ENCODE results near the gene MRPL48.

MRPL48 gene

DNA sequence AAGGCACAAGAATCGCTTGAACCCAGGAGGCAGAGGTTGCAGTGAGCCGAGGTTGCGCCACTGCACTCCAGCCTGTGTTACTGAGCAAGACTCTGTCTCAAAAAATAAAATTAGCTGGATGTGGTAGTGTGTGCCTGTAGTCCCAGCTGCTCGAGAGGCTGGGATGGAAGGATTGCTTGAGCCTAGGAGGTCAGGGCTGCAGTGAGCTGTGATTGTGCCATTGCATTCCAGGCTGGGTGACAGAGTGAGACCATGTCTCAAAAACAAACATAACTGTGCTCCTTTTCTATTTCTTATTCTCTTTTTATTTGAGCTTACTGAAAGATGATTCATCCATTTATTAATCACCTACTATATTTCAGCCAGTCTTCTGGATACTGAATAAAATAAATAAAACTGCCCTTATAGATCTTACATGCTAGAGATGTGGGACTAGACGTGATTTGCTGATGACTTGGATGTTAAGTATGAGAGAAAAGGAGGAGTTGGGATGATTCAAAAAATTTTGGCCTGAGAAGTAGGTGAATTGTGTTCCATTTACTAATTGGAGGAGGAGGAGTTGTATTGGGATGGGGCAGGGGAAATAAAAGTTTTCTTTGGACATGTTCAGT is 107.2 kb downstream of the MRPL48 start:
- DNase-seq = no peak

DNA sequence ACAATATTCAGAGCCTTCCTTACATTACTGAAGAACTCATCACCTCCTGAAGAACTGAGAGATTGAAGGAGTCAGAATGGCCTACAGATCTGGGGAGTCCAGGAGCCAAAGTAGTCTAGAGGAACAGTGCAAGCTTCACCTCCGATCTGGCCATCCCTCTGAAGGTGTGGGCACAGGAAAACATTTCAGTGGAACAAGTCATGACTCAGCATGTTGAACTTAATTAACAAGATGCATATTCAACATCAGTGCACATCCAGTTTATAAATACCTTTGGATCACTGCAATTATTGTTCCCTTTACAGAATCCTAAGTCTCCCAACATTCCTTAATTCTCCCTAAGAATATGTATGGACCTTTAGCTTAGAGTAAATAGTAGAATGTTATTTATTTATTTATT is 114.6 kb downstream of the MRPL48 start:
- no peak for DNase-seq

DNA sequence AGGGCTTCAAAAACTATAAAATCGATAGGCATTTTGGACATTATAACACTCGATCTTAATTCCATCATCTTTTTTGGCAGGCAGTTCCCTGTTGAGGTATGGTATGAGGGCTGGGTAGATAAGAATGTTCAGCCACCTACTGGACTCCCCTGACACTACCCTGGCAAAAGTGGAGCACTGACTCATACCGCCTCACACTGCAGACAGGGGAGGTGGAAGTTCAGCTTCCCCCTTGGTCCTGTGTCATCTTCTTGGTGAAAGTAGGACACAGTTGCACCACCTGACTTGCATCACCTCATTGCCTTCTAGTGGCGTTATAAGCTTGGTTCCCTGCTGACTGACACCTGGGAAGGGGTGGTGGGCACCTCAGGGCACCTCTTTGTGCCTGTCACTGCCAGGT is 119.5 kb downstream of the MRPL48 start:
- no peak for DNase-seq

- DNase-seq = no peak
Observed at GRCh38 chr11:73912026-73912425, 124.4 kb downstream of the MRPL48 start.

DNA sequence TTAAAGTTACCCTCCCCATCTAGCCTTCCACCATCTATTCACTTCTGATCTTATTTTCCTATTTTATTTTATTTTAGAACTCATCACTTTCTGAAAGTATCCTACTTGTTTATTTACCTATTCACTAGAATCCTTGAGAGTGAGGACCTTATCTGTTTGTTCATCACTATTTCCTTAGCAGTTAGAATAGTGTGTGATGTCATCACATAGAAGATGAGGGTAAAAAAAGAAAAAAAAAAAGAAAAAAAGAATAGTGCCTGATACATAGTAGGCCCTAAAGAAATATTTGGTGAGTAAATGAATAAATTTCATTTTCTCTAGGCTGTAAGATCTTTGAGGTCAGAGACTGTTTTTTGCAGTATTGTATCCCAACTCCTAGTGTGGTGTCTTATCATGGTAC is 125.8 kb downstream of the MRPL48 start:
- no peak for DNase-seq

GRCh38 chr11:73914284-73914683 is 126.6 kb downstream of the MRPL48 start:
- DNase-seq = no peak

All from DMS153 (cell line).